ENCODE results near the gene SBF2.

The SBF2 gene

DNA sequence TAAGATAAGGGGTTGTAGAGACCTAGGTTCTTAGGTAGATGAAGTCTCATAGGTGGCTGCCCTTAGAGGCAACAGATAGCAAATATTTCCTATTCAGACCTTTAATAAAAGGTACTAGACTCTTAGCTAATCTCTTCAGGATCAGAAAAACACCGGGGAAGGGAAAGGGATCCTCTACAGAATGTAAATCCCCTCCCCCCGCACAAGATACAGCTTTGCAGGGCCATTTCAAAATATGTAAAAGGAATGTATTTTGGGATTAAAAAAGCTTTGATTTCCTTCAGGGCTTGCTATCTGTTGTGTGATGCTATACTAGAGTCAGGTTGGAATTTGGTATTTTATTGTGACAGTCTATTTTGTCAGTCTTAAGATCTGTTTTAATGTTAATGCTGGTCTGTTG is 517.0 kb downstream of the SBF2 start:
- no peak overlapping the region for H3K23ac ChIP-seq (ENCODE audit: low read length)
- no peaks in the 10 kb centered on the region for H3K27me3 ChIP-seq (ENCODE audit: insufficient read depth, low read length, poor library complexity)
- no peak overlapping the region for H3K56ac ChIP-seq (ENCODE audit: low read length)
- no peak overlapping the region for H2AK5ac ChIP-seq (ENCODE audit: low read length)
- H3K4ac ChIP-seq (ENCODE audit: low read depth, low read length): no peak overlapping the region
- H3K79me2 ChIP-seq (ENCODE audit: control insufficient read depth, insufficient read depth, low read length): no peaks in the 10 kb centered on the region
- no CpG with 5 or more reads among the region's 2 CpGs for WGBS (ENCODE audit: extremely low coverage, insufficient coverage, low lambda C conversion rate)
- peaks cover 2% of the 10 kb centered on the region for H3K79me1 ChIP-seq (ENCODE audit: low read length)
- H2BK5ac ChIP-seq (ENCODE audit: low read length): no peak overlapping the region
- no peak overlapping the region for H2BK15ac ChIP-seq (replicated peaks; ENCODE audit: low read depth)
- H3K9ac ChIP-seq (ENCODE audit: low read length): no peak overlapping the region
- H3K4me2 ChIP-seq (ENCODE audit: low read length): no peak overlapping the region
- no peak overlapping the region for H3K27ac ChIP-seq (ENCODE audit: low read depth, low read length)
- no peak overlapping the region for H2BK120ac ChIP-seq (ENCODE audit: low read depth, low read length)
- H4K5ac ChIP-seq (ENCODE audit: low read length): no peak overlapping the region
- no peak overlapping the region for H4K8ac ChIP-seq (ENCODE audit: low read depth, low read length)
- peaks cover 1% of the 10 kb centered on the region for H3K36me3 ChIP-seq (ENCODE audit: control insufficient read depth, insufficient read depth, low read length)
- no peak for DNase-seq
- H3K4me1 ChIP-seq (ENCODE audit: control insufficient read depth, low read depth, low read length): peaks cover 13% of the 10 kb centered on the region
- no peak overlapping the region for H3K18ac ChIP-seq (ENCODE audit: low read length)
- H3K4me3 ChIP-seq (ENCODE audit: low read length): no peak overlapping the region

DNA sequence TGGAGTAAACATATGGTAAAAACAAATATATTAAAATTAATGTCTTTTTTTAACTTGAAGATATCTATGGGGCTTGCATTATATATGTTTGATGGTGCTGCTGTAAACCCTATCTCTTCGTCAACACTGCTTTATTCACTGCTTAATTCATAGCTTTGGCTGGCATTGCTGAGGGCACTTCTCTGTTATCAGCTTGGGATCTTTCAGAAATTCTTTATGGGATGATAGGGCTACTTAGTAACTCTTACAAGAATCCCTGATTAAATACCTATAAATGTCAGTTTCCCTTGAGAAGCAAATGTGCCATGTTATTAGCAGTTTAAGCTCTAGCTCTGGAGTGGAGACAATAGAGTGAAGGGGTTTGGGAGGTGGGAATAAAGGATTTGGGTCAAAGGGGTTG is 517.8 kb downstream of the SBF2 start:
- Histone ChIP-seq H3K4me2 (ENCODE audit: low read length) (no peak overlapping the region), H3K79me1 (ENCODE audit: low read length) (peaks cover 2% of the 10 kb centered on the region), H3K23ac (ENCODE audit: low read length) (no peak overlapping the region), H2BK15ac (replicated peaks; ENCODE audit: low read depth) (no peak overlapping the region), H3K56ac (ENCODE audit: low read length) (no peak overlapping the region), H2BK120ac (ENCODE audit: low read depth, low read length) (no peak overlapping the region), H3K27ac (ENCODE audit: low read depth, low read length) (no peak overlapping the region), H3K4me3 (ENCODE audit: low read length) (no peak overlapping the region), H4K5ac (ENCODE audit: low read length) (no peak overlapping the region), H4K8ac (ENCODE audit: low read depth, low read length) (no peak overlapping the region), H3K18ac (ENCODE audit: low read length) (no peak overlapping the region), H2BK5ac (ENCODE audit: low read length) (no peak overlapping the region), H3K4me1 (ENCODE audit: control insufficient read depth, low read depth, low read length) (peaks cover 13% of the 10 kb centered on the region), H3K4ac (ENCODE audit: low read depth, low read length) (no peak overlapping the region), H3K27me3 (ENCODE audit: insufficient read depth, low read length, poor library complexity) (no peaks in the 10 kb centered on the region), H3K79me2 (ENCODE audit: control insufficient read depth, insufficient read depth, low read length) (no peaks in the 10 kb centered on the region), H3K9ac (ENCODE audit: low read length) (no peak overlapping the region), H3K36me3 (ENCODE audit: control insufficient read depth, insufficient read depth, low read length) (peaks cover under 1% of the 10 kb centered on the region), H2AK5ac (ENCODE audit: low read length) (no peak overlapping the region)
- no peak for DNase-seq
- no CpG with 5 or more reads among the region's 1 CpG for WGBS (ENCODE audit: extremely low coverage, insufficient coverage, low lambda C conversion rate)

DNA sequence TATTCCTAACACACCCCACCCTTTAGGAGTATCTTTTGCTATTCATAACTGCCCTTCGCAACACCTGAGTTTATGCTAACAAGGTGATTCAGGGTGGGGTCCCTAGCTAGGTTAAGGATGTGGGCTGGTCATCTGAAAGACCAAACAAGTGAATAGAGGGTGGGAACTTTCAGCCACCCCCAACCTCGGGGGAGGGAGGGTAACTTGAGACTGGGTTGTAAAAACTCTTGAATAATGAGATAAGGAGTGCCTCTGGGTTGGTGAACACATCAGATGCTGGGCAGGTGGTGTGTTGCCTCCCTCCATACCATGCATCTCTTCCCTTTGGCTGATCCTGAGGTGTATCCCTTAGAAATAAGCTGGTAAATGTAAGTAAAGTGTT is 518.6 kb downstream of the SBF2 start:
- no peak overlapping the region for H2BK15ac ChIP-seq (replicated peaks; ENCODE audit: low read depth)
- H4K8ac ChIP-seq (ENCODE audit: low read depth, low read length): no peak overlapping the region
- H2BK120ac ChIP-seq (ENCODE audit: low read depth, low read length): peak overlapping the region; percentile 13
- no peak overlapping the region for H3K4me2 ChIP-seq (ENCODE audit: low read length)
- H3K79me2 ChIP-seq (ENCODE audit: control insufficient read depth, insufficient read depth, low read length): no peaks in the 10 kb centered on the region
- H3K9ac ChIP-seq (ENCODE audit: low read length): no peak overlapping the region
- no peak overlapping the region for H2BK5ac ChIP-seq (ENCODE audit: low read length)
- H3K4me1 ChIP-seq (ENCODE audit: control insufficient read depth, low read depth, low read length): peaks cover 13% of the 10 kb centered on the region
- DNase-seq: peak; percentile 75
- H3K79me1 ChIP-seq (ENCODE audit: low read length): peaks cover 2% of the 10 kb centered on the region
- H3K4ac ChIP-seq (ENCODE audit: low read depth, low read length): no peak overlapping the region
- no peak overlapping the region for H2AK5ac ChIP-seq (ENCODE audit: low read length)
- H3K23ac ChIP-seq (ENCODE audit: low read length): no peak overlapping the region
- H3K18ac ChIP-seq (ENCODE audit: low read length): no peak overlapping the region
- WGBS (ENCODE audit: extremely low coverage, insufficient coverage, low lambda C conversion rate): no CpG with 5 or more reads among the region's 2 CpGs
- H3K27me3 ChIP-seq (ENCODE audit: insufficient read depth, low read length, poor library complexity): no peaks in the 10 kb centered on the region
- H3K36me3 ChIP-seq (ENCODE audit: control insufficient read depth, insufficient read depth, low read length): no peaks in the 10 kb centered on the region
- no peak overlapping the region for H3K56ac ChIP-seq (ENCODE audit: low read length)
- H4K5ac ChIP-seq (ENCODE audit: low read length): no peak overlapping the region
- H3K27ac ChIP-seq (ENCODE audit: low read depth, low read length): no peak overlapping the region
- H3K4me3 ChIP-seq (ENCODE audit: low read length): no peak overlapping the region

DNA sequence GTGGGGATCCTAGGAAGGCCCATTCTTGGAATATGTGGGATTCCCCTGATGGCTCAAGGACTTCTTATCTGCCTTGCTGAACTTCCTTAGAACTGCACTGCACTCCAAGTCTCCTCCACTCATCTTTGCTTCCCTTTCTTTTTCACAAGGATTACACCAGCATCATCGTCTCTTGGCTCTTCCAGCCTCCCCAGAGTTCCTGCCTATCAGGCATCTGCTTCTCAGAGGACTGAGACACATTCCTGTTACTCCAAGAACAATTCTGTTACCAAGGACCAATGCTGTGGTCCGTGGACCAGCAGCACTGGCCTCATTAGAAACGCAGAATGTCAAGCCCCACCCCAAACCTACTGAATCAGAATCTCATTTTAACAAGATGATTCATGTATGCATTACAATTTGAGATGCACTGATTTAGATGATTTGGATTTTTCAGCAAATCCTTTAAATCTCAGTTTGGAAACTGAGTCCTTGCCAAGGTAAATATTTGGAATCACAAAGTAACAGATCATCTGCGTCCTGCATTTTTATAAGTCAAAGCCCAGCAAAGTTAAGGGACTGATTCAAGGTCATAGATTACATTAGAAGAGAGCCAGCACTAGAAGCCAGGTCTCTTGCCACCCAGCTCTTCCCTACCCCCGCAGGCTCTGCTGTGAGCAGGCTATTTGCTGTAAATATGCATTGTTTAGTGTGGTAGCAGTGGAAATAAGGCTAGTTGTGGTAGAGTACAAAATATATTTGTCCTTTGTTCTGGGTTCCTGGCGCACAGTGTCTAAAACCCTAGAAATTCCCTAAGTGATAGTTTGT is 519.2 kb downstream of the SBF2 start:
- H3K4me3 ChIP-seq (ENCODE audit: low read length): no peak overlapping the region
- no peaks in the 10 kb centered on the region for H3K36me3 ChIP-seq (ENCODE audit: control insufficient read depth, insufficient read depth, low read length)
- H2AK5ac ChIP-seq (ENCODE audit: low read length): no peak overlapping the region
- H4K8ac ChIP-seq (ENCODE audit: low read depth, low read length): no peak overlapping the region
- no peak overlapping the region for H4K5ac ChIP-seq (ENCODE audit: low read length)
- DNase-seq: peak; percentile 84
- no peak overlapping the region for H3K27ac ChIP-seq (ENCODE audit: low read depth, low read length)
- H3K23ac ChIP-seq (ENCODE audit: low read length): no peak overlapping the region
- H3K18ac ChIP-seq (ENCODE audit: low read length): no peak overlapping the region
- no peaks in the 10 kb centered on the region for H3K27me3 ChIP-seq (ENCODE audit: insufficient read depth, low read length, poor library complexity)
- H2BK15ac ChIP-seq (replicated peaks; ENCODE audit: low read depth): no peak overlapping the region
- no peak overlapping the region for H3K4me2 ChIP-seq (ENCODE audit: low read length)
- H3K9ac ChIP-seq (ENCODE audit: low read length): no peak overlapping the region
- peaks cover 2% of the 10 kb centered on the region for H3K79me1 ChIP-seq (ENCODE audit: low read length)
- no CpG with 5 or more reads among the region's 6 CpGs for WGBS (ENCODE audit: extremely low coverage, insufficient coverage, low lambda C conversion rate)
- H3K4me1 ChIP-seq (ENCODE audit: control insufficient read depth, low read depth, low read length): peaks cover 13% of the 10 kb centered on the region
- H2BK5ac ChIP-seq (ENCODE audit: low read length): no peak overlapping the region
- no peak overlapping the region for H3K4ac ChIP-seq (ENCODE audit: low read depth, low read length)
- no peak overlapping the region for H2BK120ac ChIP-seq (ENCODE audit: low read depth, low read length)
- H3K56ac ChIP-seq (ENCODE audit: low read length): no peak overlapping the region
- H3K79me2 ChIP-seq (ENCODE audit: control insufficient read depth, insufficient read depth, low read length): no peaks in the 10 kb centered on the region

DNA sequence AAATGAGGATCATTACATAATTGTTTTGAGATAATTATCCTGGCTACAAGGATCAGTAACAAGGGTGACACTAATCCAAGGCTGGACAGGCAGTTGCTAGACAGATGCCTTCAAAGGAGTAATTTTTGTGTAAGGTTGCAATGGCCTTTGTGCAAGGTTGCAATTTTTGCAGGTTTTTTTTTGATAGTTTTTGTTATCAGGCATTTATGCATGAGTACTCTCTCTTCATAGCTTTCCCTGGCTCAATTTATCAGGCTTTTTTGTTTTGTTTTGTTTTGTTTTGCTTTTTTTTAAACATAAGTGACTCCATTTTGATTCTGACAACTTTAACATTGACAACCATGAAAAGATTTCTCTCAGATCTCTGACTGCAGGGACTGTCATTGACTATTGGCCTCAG is 519.9 kb downstream of the SBF2 start:
- Histone ChIP-seq H3K4me3 (ENCODE audit: low read length) (no peak overlapping the region), H3K23ac (ENCODE audit: low read length) (no peak overlapping the region), H3K18ac (ENCODE audit: low read length) (no peak overlapping the region), H3K36me3 (ENCODE audit: control insufficient read depth, insufficient read depth, low read length) (no peaks in the 10 kb centered on the region), H2BK5ac (ENCODE audit: low read length) (no peak overlapping the region), H3K79me1 (ENCODE audit: low read length) (no peaks in the 10 kb centered on the region), H3K4me2 (ENCODE audit: low read length) (no peak overlapping the region), H3K4me1 (ENCODE audit: control insufficient read depth, low read depth, low read length) (peaks cover 13% of the 10 kb centered on the region), H2BK120ac (ENCODE audit: low read depth, low read length) (no peak overlapping the region), H3K79me2 (ENCODE audit: control insufficient read depth, insufficient read depth, low read length) (no peaks in the 10 kb centered on the region), H3K4ac (ENCODE audit: low read depth, low read length) (no peak overlapping the region), H4K8ac (ENCODE audit: low read depth, low read length) (no peak overlapping the region), H3K56ac (ENCODE audit: low read length) (no peak overlapping the region), H3K27me3 (ENCODE audit: insufficient read depth, low read length, poor library complexity) (no peaks in the 10 kb centered on the region), H4K5ac (ENCODE audit: low read length) (no peak overlapping the region), H2AK5ac (ENCODE audit: low read length) (no peak overlapping the region), H3K27ac (ENCODE audit: low read depth, low read length) (no peak overlapping the region), H2BK15ac (replicated peaks; ENCODE audit: low read depth) (no peak overlapping the region), H3K9ac (ENCODE audit: low read length) (no peak overlapping the region)
- DNase-seq: no peak

DNA sequence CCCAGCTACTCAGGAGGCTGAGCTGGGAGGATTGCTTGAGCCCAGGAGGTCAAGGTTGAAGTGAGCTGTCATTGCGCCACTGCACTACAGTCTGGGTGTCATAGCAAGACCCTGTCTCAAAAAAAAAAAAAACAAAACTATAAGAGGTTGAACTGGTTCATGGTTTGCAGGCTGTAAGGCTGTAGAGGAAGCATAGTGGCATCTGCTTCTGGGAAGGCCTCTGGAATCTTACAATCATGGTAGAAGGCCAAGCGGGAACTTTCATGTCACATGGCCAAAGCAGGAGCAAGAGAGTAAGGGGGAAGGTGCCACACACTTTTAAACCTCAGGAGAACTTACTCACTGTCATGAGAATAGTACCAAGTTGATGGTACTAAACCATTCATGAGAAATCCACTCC is 520.5 kb downstream of the SBF2 start:
- no peaks in the 10 kb centered on the region for H3K79me1 ChIP-seq (ENCODE audit: low read length)
- H3K27me3 ChIP-seq (ENCODE audit: insufficient read depth, low read length, poor library complexity): no peaks in the 10 kb centered on the region
- no peak overlapping the region for H3K4ac ChIP-seq (ENCODE audit: low read depth, low read length)
- H3K79me2 ChIP-seq (ENCODE audit: control insufficient read depth, insufficient read depth, low read length): no peaks in the 10 kb centered on the region
- H4K8ac ChIP-seq (ENCODE audit: low read depth, low read length): no peak overlapping the region
- H2BK120ac ChIP-seq (ENCODE audit: low read depth, low read length): no peak overlapping the region
- H3K27ac ChIP-seq (ENCODE audit: low read depth, low read length): no peak overlapping the region
- no peak overlapping the region for H3K18ac ChIP-seq (ENCODE audit: low read length)
- no CpG with 5 or more reads among the region's 2 CpGs for WGBS (ENCODE audit: extremely low coverage, insufficient coverage, low lambda C conversion rate)
- no peak overlapping the region for H2AK5ac ChIP-seq (ENCODE audit: low read length)
- no peak overlapping the region for H2BK15ac ChIP-seq (replicated peaks; ENCODE audit: low read depth)
- no peak for DNase-seq
- H4K5ac ChIP-seq (ENCODE audit: low read length): no peak overlapping the region
- H3K36me3 ChIP-seq (ENCODE audit: control insufficient read depth, insufficient read depth, low read length): no peaks in the 10 kb centered on the region
- H3K23ac ChIP-seq (ENCODE audit: low read length): no peak overlapping the region
- no peak overlapping the region for H3K4me3 ChIP-seq (ENCODE audit: low read length)
- no peak overlapping the region for H3K9ac ChIP-seq (ENCODE audit: low read length)
- peaks cover 13% of the 10 kb centered on the region for H3K4me1 ChIP-seq (ENCODE audit: control insufficient read depth, low read depth, low read length)
- H3K56ac ChIP-seq (ENCODE audit: low read length): no peak overlapping the region
- H3K4me2 ChIP-seq (ENCODE audit: low read length): no peak overlapping the region
- no peak overlapping the region for H2BK5ac ChIP-seq (ENCODE audit: low read length)
